MM.1S (cell line): ENCODE data around the gene PTPRN2.

Experiments
- DNase-seq: peaks from one replicate; pipeline ENCODE4 v3.0.0-alpha.2; 2015
- H2AFZ ChIP-seq: fragments of 300-600 bp; sonication (generic); 2 replicates; pipeline ENCODE4 v1.6.0; 2016; ENCODE audit warnings: antibody characterized with exemption, low read length
- H3F3A ChIP-seq: fragments of 300-600 bp; sonication (generic); 2 replicates; pipeline ENCODE4 v1.6.1; 2016; ENCODE audit warnings: mild to moderate bottlenecking, antibody characterized with exemption, low read length, moderate library complexity, mixed read lengths; ENCODE audit not compliant: insufficient read depth
- H3K27ac ChIP-seq: fragments of 300-600 bp; sonication (generic); 2 replicates; pipeline ENCODE4 v1.5.1; 2016; ENCODE audit warnings: mild to moderate bottlenecking, low read length
- H3K27me3 ChIP-seq: fragments of 300-600 bp; sonication (generic); replicated peaks from 2 replicates; pipeline ENCODE4 v1.6.0; 2016; ENCODE audit warnings: low read length; ENCODE audit not compliant: insufficient read depth
- H3K36me3 ChIP-seq: fragments of 300-600 bp; sonication (generic); replicated peaks from 2 replicates; pipeline ENCODE4 v1.6.1; 2016; ENCODE audit warnings: mild to moderate bottlenecking, low read length, mixed read lengths; ENCODE audit not compliant: insufficient read depth
- H3K4me1 ChIP-seq: fragments of 300-600 bp; sonication (generic); 2 replicates; pipeline ENCODE4 v1.6.1; 2016; ENCODE audit warnings: low read length, mixed read lengths
- H3K4me2 ChIP-seq: fragments of 300-600 bp; sonication (generic); 2 replicates; pipeline ENCODE4 v1.6.0; 2016; ENCODE audit warnings: low read depth, low read length
- H3K4me3 ChIP-seq: fragments of 300-600 bp; sonication (generic); 2 replicates; pipeline ENCODE4 v1.5.1; 2016; ENCODE audit warnings: low read length, mixed read lengths
- H3K79me2 ChIP-seq: fragments of 300-600 bp; sonication (generic); 2 replicates; pipeline ENCODE4 v1.6.1; 2016; ENCODE audit warnings: mixed run types, low read length, mixed read lengths
- H3K9ac ChIP-seq: fragments of 300-600 bp; sonication (generic); 2 replicates; pipeline ENCODE4 v1.6.1; 2016; ENCODE audit warnings: low read length, mixed read lengths
- H3K9me2 ChIP-seq: fragments of 300-600 bp; sonication (generic); replicated peaks from 2 replicates; pipeline ENCODE4 v1.6.1; 2016; ENCODE audit warnings: mild to moderate bottlenecking, low read length, mixed read lengths; ENCODE audit not compliant: insufficient read depth
- H3K9me3 ChIP-seq: fragments of 300-600 bp; sonication (generic); replicated peaks from 2 replicates; pipeline ENCODE4 v1.6.1; 2016; ENCODE audit warnings: mild to moderate bottlenecking, low read length, mixed read lengths; ENCODE audit not compliant: insufficient read depth
- H4K20me1 ChIP-seq: fragments of 300-600 bp; sonication (generic); 2 replicates; pipeline ENCODE4 v1.6.1; 2016; ENCODE audit warnings: mild to moderate bottlenecking, low read length, moderate library complexity, mixed read lengths; ENCODE audit not compliant: insufficient read depth
- EZH2 ChIP-seq: fragments of 300-600 bp; sonication (generic); optimal IDR thresholded peaks from 2 replicates; pipeline ENCODE3; 2017; ENCODE audit warnings: low read depth, mild to moderate bottlenecking, antibody characterized with exemption, low read length, mixed read lengths
- EZH2phosphoT487 ChIP-seq: fragments of 300-600 bp; sonication (generic); IDR thresholded peaks from 2 replicates; pipeline ENCODE4 v1.6.1; 2018; ENCODE audit warnings: antibody characterized with exemption, low read length
- TF ChIP-seq, protein P1 (sequence below): fragments of 300-600 bp; sonication (generic); IDR thresholded peaks from 2 replicates; pipeline ENCODE4 v1.5.1; 2016; ENCODE audit warnings: antibody characterized with exemption, low read length, mixed read lengths

PTPRN2 gene

DNA sequence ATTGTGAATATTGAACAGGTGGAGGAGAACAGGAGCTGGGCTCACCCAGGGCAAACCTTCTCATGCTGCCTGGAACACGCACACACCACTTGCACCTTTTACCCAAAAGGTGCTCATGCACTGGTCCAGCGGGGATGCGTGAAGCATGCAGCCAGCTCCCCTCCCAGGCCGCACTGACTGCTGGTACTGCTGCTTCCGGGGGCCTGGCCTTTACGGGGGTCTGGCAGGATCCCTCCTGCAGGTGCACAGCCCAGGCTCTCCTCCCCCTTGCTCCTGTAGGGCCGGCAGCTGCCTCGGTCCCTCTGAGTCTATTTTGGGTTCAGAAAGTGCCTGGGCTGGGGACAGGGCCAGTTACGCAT is 1029.1 kb downstream of the PTPRN2 start:
- Histone ChIP-seq H4K20me1 (no peaks in the 10 kb centered on the region), H2AFZ (no peak overlapping the region), H3K4me1 (no peaks in the 10 kb centered on the region), H3K79me2 (no peaks in the 10 kb centered on the region), H3K9ac (no peak overlapping the region), H3K27me3 (peaks cover 75% of the 10 kb centered on the region), H3K4me2 (no peak overlapping the region), H3K9me3 (no peaks in the 10 kb centered on the region), H3K4me3 (no peak overlapping the region), H3K27ac (no peak overlapping the region), H3K36me3 (no peaks in the 10 kb centered on the region), H3F3A (no peaks in the 10 kb centered on the region), H3K9me2 (no peaks in the 10 kb centered on the region)
- TF ChIP-seq EZH2 = no peak
- TF ChIP-seq, protein P1, sequence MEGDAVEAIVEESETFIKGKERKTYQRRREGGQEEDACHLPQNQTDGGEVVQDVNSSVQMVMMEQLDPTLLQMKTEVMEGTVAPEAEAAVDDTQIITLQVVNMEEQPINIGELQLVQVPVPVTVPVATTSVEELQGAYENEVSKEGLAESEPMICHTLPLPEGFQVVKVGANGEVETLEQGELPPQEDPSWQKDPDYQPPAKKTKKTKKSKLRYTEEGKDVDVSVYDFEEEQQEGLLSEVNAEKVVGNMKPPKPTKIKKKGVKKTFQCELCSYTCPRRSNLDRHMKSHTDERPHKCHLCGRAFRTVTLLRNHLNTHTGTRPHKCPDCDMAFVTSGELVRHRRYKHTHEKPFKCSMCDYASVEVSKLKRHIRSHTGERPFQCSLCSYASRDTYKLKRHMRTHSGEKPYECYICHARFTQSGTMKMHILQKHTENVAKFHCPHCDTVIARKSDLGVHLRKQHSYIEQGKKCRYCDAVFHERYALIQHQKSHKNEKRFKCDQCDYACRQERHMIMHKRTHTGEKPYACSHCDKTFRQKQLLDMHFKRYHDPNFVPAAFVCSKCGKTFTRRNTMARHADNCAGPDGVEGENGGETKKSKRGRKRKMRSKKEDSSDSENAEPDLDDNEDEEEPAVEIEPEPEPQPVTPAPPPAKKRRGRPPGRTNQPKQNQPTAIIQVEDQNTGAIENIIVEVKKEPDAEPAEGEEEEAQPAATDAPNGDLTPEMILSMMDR = no peak
- DNase-seq = no peak

DNA sequence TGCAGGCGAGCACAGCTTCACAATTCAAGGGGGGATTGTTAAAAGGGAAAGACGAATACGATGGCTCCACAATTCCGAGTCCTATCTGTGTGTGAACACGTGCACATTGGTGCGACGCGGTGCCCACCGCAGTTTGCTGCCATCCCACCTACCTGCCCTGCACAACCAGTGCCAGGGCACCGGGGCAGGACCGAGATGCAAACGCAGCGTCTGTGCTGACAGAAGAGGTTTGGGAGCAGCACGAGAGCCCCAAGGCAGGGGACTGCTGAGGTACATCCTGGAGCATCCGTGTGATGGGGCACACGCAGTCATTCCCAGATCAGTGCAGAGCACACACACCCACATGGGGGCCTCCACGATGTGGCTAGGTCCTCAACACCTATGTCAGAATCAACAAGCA is 1029.6 kb downstream of the PTPRN2 start:
- Histone ChIP-seq H3K79me2 (no peaks in the 10 kb centered on the region), H3K9me2 (no peaks in the 10 kb centered on the region), H2AFZ (no peak overlapping the region), H4K20me1 (no peaks in the 10 kb centered on the region), H3K9me3 (no peaks in the 10 kb centered on the region), H3K4me1 (no peaks in the 10 kb centered on the region), H3K4me3 (no peak overlapping the region), H3K36me3 (no peaks in the 10 kb centered on the region), H3K27me3 (peaks cover 79% of the 10 kb centered on the region), H3K27ac (no peak overlapping the region), H3K9ac (no peak overlapping the region), H3F3A (no peaks in the 10 kb centered on the region), H3K4me2 (no peak overlapping the region)
- no peak for DNase-seq
- TF ChIP-seq, protein P1 = no peak
- TF ChIP-seq EZH2 (no peak), EZH2phosphoT487 (no peak)

DNA sequence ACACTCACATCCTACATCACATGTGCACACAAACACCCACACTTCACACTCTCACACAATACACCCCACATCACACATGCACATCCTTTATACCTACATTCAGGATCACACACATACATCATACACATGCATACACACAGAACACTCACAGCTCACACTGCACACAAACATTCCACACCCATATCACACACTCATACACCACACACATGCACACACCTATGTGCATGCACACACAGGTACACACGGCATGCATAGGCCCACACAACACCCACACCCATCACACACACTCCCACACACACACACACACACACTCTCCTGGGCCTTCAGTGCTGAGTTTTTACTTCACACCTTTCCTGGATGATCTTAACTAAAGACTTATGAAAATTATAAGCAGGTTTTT is 1030.4 kb downstream of the PTPRN2 start:
- no peaks in the 10 kb centered on the region for H3K79me2 ChIP-seq
- no peaks in the 10 kb centered on the region for H3F3A ChIP-seq
- DNase-seq = no peak
- H3K9me3 ChIP-seq = no peaks in the 10 kb centered on the region
- H3K27me3 ChIP-seq = peaks cover 87% of the 10 kb centered on the region
- H2AFZ ChIP-seq = no peak overlapping the region
- no peak overlapping the region for H3K4me3 ChIP-seq
- no peak overlapping the region for H3K9ac ChIP-seq
- H3K4me1 ChIP-seq = no peaks in the 10 kb centered on the region
- TF ChIP-seq, protein P1 = no peak
- TF ChIP-seq EZH2 (no peak), EZH2phosphoT487 (no peak)
- no peaks in the 10 kb centered on the region for H3K9me2 ChIP-seq
- H3K27ac ChIP-seq = no peak overlapping the region
- no peaks in the 10 kb centered on the region for H3K36me3 ChIP-seq
- H4K20me1 ChIP-seq = no peaks in the 10 kb centered on the region
- H3K4me2 ChIP-seq = no peak overlapping the region

DNA sequence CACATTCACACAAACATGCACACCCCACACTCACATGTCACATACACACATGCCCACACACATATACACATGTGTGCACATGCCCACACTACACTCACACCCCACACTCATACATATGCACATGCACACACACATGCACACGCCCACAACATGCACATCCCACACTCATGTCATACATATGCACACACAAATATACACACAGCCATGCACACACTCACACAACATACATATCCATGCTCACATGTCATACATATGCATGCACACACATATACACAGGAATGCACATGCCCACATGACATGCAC is 1031.0 kb downstream of the PTPRN2 start:
- Histone ChIP-seq H3K4me2 (no peak overlapping the region), H3K4me3 (no peak overlapping the region), H3K27me3 (peaks cover 87% of the 10 kb centered on the region), H3K27ac (no peak overlapping the region), H3K9me2 (no peaks in the 10 kb centered on the region), H3K36me3 (no peaks in the 10 kb centered on the region), H3F3A (no peaks in the 10 kb centered on the region), H3K4me1 (no peaks in the 10 kb centered on the region), H3K9me3 (no peaks in the 10 kb centered on the region), H2AFZ (no peak overlapping the region), H4K20me1 (no peaks in the 10 kb centered on the region), H3K9ac (no peak overlapping the region), H3K79me2 (no peaks in the 10 kb centered on the region)
- TF ChIP-seq, protein P1 = no peak
- no peak for TF ChIP-seq EZH2
- no peak for TF ChIP-seq EZH2phosphoT487
- DNase-seq = no peak
